ENCODE results near the gene MAML3.

Gene MAML3

GRCh38 chr4:139669890-139670289 lies 484.1 kb downstream of the MAML3 start:
- Histone ChIP-seq H3K27ac (ENCODE audit: low read depth, low read length) (no peak overlapping the region), H4K20me1 (ENCODE audit: control insufficient read depth, insufficient read depth, low read depth, low read length) (no peaks in the 10 kb centered on the region), H3K4me3 (ENCODE audit: low read length) (no peak overlapping the region), H3K79me2 (ENCODE audit: control insufficient read depth, low read length) (peaks cover 10% of the 10 kb centered on the region; the same call in 1 of the 2 replicates), H3K4me2 (ENCODE audit: low read length) (no peak overlapping the region), H3K36me3 (ENCODE audit: control insufficient read depth, low read length) (no peaks in the 10 kb centered on the region), H3K9me2 (replicated peaks; ENCODE audit: control insufficient read depth, low read length) (no peaks in the 10 kb centered on the region), H3F3A (ENCODE audit: control insufficient read depth, insufficient read depth) (no peaks in the 10 kb centered on the region), H3K27me3 (ENCODE audit: control insufficient read depth, low read length) (no peaks in the 10 kb centered on the region), H3K9me3 (ENCODE audit: control insufficient read depth, insufficient read depth, low read length) (no peaks in the 10 kb centered on the region), H3K4me1 (ENCODE audit: control insufficient read depth, low read length) (peaks cover 30% of the 10 kb centered on the region)
- TF ChIP-seq CTCF (IDR thresholded peaks at IDR 0.05; ENCODE audit: low read depth, low read length, poor library complexity, severe bottlenecking) (no peak), EZH2phosphoT487 (IDR thresholded peaks at IDR 0.05; ENCODE audit: borderline replicate concordance, low read length) (no peak)

- H4K20me1 ChIP-seq (ENCODE audit: control insufficient read depth, insufficient read depth, low read depth, low read length), result no peaks in the 10 kb centered on the region
Observed at GRCh38 chr4:139669335-139669734, 484.6 kb downstream of the MAML3 start.

GRCh38 chr4:139668658-139669201 lies 485.3 kb downstream of the MAML3 start:
- no peaks in the 10 kb centered on the region for H3F3A ChIP-seq (ENCODE audit: control insufficient read depth, insufficient read depth)
- no peaks in the 10 kb centered on the region for H3K9me3 ChIP-seq (ENCODE audit: control insufficient read depth, insufficient read depth, low read length)
- no peaks in the 10 kb centered on the region for H3K27me3 ChIP-seq (ENCODE audit: control insufficient read depth, low read length)
- no peaks in the 10 kb centered on the region for H3K9me2 ChIP-seq (replicated peaks; ENCODE audit: control insufficient read depth, low read length)
- no peaks in the 10 kb centered on the region for H4K20me1 ChIP-seq (ENCODE audit: control insufficient read depth, insufficient read depth, low read depth, low read length)
- no peak overlapping the region for H3K4me2 ChIP-seq (ENCODE audit: low read length)
- H3K36me3 ChIP-seq (ENCODE audit: control insufficient read depth, low read length), result no peaks in the 10 kb centered on the region
- TF ChIP-seq CTCF (IDR thresholded peaks at IDR 0.05; ENCODE audit: low read depth, low read length, poor library complexity, severe bottlenecking) (no peak), EZH2phosphoT487 (IDR thresholded peaks at IDR 0.05; ENCODE audit: borderline replicate concordance, low read length) (no peak)
- H3K27ac ChIP-seq (ENCODE audit: low read depth, low read length), result no peak overlapping the region
- peaks cover 10% of the 10 kb centered on the region; the same call in 1 of the 2 replicates for H3K79me2 ChIP-seq (ENCODE audit: control insufficient read depth, low read length)
- peaks cover 22% of the 10 kb centered on the region for H3K4me1 ChIP-seq (ENCODE audit: control insufficient read depth, low read length)
- H3K4me3 ChIP-seq (ENCODE audit: low read length), result no peak overlapping the region

More at GRCh38 chr4:139669335-139669734, 484.6 kb downstream of the MAML3 start:
- Histone ChIP-seq H3K4me2 (ENCODE audit: low read length) (no peak overlapping the region), H3K4me3 (ENCODE audit: low read length) (no peak overlapping the region), H3K4me1 (ENCODE audit: control insufficient read depth, low read length) (peaks cover 25% of the 10 kb centered on the region), H3K79me2 (ENCODE audit: control insufficient read depth, low read length) (peaks cover 10% of the 10 kb centered on the region; the same call in 1 of the 2 replicates), H3K36me3 (ENCODE audit: control insufficient read depth, low read length) (no peaks in the 10 kb centered on the region), H3F3A (ENCODE audit: control insufficient read depth, insufficient read depth) (no peaks in the 10 kb centered on the region), H3K9me2 (replicated peaks; ENCODE audit: control insufficient read depth, low read length) (no peaks in the 10 kb centered on the region), H3K27ac (ENCODE audit: low read depth, low read length) (no peak overlapping the region), H3K9me3 (ENCODE audit: control insufficient read depth, insufficient read depth, low read length) (no peaks in the 10 kb centered on the region), H3K27me3 (ENCODE audit: control insufficient read depth, low read length) (no peaks in the 10 kb centered on the region)
- TF ChIP-seq EZH2phosphoT487 (IDR thresholded peaks at IDR 0.05; ENCODE audit: borderline replicate concordance, low read length), result no peak

GRCh38 chr4:139668036-139668435 lies 485.9 kb downstream of the MAML3 start:
- H3K27ac ChIP-seq (ENCODE audit: low read depth, low read length), result no peak overlapping the region
- H3K36me3 ChIP-seq (ENCODE audit: control insufficient read depth, low read length), result no peaks in the 10 kb centered on the region
- peaks cover 10% of the 10 kb centered on the region; the same call in 1 of the 2 replicates for H3K79me2 ChIP-seq (ENCODE audit: control insufficient read depth, low read length)
- H3K27me3 ChIP-seq (ENCODE audit: control insufficient read depth, low read length), result no peaks in the 10 kb centered on the region
- H3K4me1 ChIP-seq (ENCODE audit: control insufficient read depth, low read length), result peaks cover 22% of the 10 kb centered on the region
- no peaks in the 10 kb centered on the region for H3K9me3 ChIP-seq (ENCODE audit: control insufficient read depth, insufficient read depth, low read length)
- H3F3A ChIP-seq (ENCODE audit: control insufficient read depth, insufficient read depth), result no peaks in the 10 kb centered on the region
- TF ChIP-seq CTCF (IDR thresholded peaks at IDR 0.05; ENCODE audit: low read depth, low read length, poor library complexity, severe bottlenecking) (no peak), EZH2phosphoT487 (IDR thresholded peaks at IDR 0.05; ENCODE audit: borderline replicate concordance, low read length) (no peak)
- no peaks in the 10 kb centered on the region for H3K9me2 ChIP-seq (replicated peaks; ENCODE audit: control insufficient read depth, low read length)
- no peak overlapping the region for H3K4me2 ChIP-seq (ENCODE audit: low read length)
- H4K20me1 ChIP-seq (ENCODE audit: control insufficient read depth, insufficient read depth, low read depth, low read length), result no peaks in the 10 kb centered on the region
- no peak overlapping the region for H3K4me3 ChIP-seq (ENCODE audit: low read length)

Measured in DOHH2 (cell line).